Mesothelial cell of epicardium (in vitro differentiated cells): Measurements from ENCODE around the gene DUSP7. TPM values are rescaled to one million over a fixed set of nuclear protein-coding genes. Genes with fewer than 3 reads are reported as not detected.

Experiments
- DNase-seq, 2 experiments: peaks; one replicate each; pipeline ENCODE4 v3.0.0; 2021; ENCODE audit warnings: low spot score in 2 of 2; ENCODE audit not compliant: unreplicated experiment in 2 of 2
- H3K27ac Mint-ChIP-seq: 2 replicates; pipeline ENCODE4 v1.8.0; 2021; ENCODE audit warnings: mixed read lengths
- H3K27me3 Mint-ChIP-seq: 2 replicates; pipeline ENCODE4 v1.8.0; 2021; ENCODE audit warnings: low read depth, mixed read lengths
- H3K36me3 Mint-ChIP-seq: 2 replicates; pipeline ENCODE4 v1.8.0; 2021; ENCODE audit warnings: mixed read lengths
- H3K4me1 Mint-ChIP-seq: 2 replicates; pipeline ENCODE4 v1.8.0; 2021; ENCODE audit warnings: mixed read lengths
- H3K4me3 Mint-ChIP-seq: 2 replicates; pipeline ENCODE4 v1.8.0; 2021; ENCODE audit warnings: mild to moderate bottlenecking, moderate library complexity, mixed read lengths
- H3K9me3 Mint-ChIP-seq: 2 replicates; pipeline ENCODE4 v1.8.0; 2021; ENCODE audit warnings: mixed read lengths
- total RNA-seq: library from RNA; stranded (reverse); gene quantifications from 3 replicates; pipeline ENCODE4 v1.2.1, GENCODE V29; 2021
- TF ChIP-seq, protein P1 (sequence below): fragments of 200-600 bp; sonication (generic); IDR thresholded peaks from one replicate; pipeline ENCODE4 v1.5.0; 2021; ENCODE audit warnings: antibody characterized with exemption; ENCODE audit not compliant: unreplicated experiment

Gene DUSP7
- total RNA-seq, 1 donor from 2014 or later: 32.2 TPM

DNA sequence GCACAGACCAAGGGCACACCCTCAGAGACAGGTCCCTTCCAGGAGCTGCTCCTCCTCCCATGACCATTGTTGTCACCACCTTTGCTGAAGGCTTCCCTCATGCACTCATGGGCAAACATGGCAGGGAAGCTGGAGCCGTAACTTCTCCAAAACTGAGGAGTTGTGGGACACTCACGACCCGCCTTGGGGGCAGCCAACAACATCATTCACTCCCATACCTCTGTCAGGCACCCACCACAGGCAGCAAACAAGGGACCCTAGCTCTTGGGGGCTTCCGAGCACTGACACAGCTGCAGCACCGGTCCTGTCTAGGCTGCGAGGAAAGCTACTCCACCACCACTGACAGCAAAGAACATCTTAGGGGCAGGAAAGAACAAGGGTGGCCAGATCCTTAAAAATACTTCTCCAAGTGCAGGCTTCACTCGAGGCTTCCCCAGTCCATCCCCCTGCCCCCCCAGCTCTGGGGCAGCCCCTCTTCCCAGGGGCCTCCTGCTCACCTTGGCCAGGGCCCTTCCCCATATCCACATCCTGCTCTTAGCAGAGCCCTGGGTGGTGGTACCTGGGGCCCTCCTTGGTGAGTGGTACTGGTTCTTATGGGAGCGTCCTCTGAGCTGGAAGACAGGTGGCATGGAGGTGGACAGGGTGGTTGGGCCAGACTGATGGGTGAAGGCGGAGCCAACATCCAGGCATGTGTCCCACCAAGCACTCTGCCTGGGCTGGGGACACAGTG is 28.0 kb upstream of the DUSP7 start:
- no peaks in the 10 kb centered on the region for H3K27me3 Mint-ChIP-seq
- no peak for DNase-seq
- TF ChIP-seq, protein P1, sequence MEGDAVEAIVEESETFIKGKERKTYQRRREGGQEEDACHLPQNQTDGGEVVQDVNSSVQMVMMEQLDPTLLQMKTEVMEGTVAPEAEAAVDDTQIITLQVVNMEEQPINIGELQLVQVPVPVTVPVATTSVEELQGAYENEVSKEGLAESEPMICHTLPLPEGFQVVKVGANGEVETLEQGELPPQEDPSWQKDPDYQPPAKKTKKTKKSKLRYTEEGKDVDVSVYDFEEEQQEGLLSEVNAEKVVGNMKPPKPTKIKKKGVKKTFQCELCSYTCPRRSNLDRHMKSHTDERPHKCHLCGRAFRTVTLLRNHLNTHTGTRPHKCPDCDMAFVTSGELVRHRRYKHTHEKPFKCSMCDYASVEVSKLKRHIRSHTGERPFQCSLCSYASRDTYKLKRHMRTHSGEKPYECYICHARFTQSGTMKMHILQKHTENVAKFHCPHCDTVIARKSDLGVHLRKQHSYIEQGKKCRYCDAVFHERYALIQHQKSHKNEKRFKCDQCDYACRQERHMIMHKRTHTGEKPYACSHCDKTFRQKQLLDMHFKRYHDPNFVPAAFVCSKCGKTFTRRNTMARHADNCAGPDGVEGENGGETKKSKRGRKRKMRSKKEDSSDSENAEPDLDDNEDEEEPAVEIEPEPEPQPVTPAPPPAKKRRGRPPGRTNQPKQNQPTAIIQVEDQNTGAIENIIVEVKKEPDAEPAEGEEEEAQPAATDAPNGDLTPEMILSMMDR: no peak
- no peaks in the 10 kb centered on the region for H3K36me3 Mint-ChIP-seq
- peak overlapping the region; percentile 56 for H3K27ac Mint-ChIP-seq
- no peak overlapping the region for H3K4me3 Mint-ChIP-seq
- H3K4me1 Mint-ChIP-seq: peaks cover 26% of the 10 kb centered on the region
- H3K9me3 Mint-ChIP-seq: no peaks in the 10 kb centered on the region

DNA sequence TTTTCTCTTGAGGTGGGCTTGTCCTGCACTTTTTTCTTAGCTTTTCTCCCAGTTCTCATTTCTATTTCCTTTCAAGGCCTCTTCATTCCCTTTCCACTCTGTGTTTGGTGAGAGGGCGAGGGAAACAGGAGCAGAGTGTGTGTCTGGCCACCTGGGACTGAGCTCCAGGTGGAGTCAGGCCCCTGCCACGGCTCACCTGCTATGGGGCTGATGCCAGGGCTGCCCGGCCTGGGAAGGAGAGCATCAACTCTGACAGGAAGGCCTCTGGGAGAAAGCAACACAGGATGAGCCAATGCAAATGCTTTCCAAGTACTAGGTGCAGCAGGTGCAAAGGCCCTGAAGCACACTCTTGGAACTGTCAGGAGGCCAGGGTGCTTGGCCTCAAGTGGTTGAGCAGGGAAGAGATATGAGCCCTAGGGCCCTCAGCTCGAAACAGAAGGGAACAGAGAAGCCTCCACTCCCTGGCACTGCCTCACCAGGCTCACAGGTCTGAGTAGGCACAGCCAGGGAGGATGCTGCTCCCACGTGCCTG is 27.3 kb upstream of the DUSP7 start:
- no peak for DNase-seq
- Mint-ChIP-seq H3K4me1 (peaks cover 22% of the 10 kb centered on the region), H3K27ac (no peak overlapping the region), H3K36me3 (no peaks in the 10 kb centered on the region), H3K27me3 (no peaks in the 10 kb centered on the region), H3K9me3 (no peaks in the 10 kb centered on the region), H3K4me3 (no peak overlapping the region)
- TF ChIP-seq, protein P1: no peak

DNA sequence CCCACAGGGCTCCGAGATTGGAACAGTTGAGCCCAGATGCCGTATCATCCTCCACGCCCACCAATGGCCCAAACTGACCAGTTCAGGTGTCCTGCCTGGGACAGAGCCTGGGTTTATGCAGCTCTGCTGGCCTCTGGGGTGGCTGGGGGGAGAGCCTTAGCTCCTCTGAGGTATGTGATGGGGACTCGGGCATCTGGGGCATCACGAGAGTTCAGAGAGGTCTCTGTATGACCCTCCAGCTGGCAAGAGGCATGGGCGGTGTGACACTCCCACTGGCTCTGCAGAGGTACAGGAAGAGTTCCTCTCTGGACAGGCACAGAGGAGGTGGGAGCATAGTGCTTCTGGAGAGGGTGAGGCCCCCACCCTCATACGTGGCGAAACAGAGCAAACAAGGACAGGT is 26.6 kb upstream of the DUSP7 start:
- no peak for DNase-seq
- Mint-ChIP-seq H3K4me3 (no peak overlapping the region), H3K27ac (no peak overlapping the region), H3K27me3 (no peaks in the 10 kb centered on the region), H3K36me3 (no peaks in the 10 kb centered on the region), H3K9me3 (no peaks in the 10 kb centered on the region), H3K4me1 (peaks cover 21% of the 10 kb centered on the region)
- TF ChIP-seq, protein P1: no peak

DNA sequence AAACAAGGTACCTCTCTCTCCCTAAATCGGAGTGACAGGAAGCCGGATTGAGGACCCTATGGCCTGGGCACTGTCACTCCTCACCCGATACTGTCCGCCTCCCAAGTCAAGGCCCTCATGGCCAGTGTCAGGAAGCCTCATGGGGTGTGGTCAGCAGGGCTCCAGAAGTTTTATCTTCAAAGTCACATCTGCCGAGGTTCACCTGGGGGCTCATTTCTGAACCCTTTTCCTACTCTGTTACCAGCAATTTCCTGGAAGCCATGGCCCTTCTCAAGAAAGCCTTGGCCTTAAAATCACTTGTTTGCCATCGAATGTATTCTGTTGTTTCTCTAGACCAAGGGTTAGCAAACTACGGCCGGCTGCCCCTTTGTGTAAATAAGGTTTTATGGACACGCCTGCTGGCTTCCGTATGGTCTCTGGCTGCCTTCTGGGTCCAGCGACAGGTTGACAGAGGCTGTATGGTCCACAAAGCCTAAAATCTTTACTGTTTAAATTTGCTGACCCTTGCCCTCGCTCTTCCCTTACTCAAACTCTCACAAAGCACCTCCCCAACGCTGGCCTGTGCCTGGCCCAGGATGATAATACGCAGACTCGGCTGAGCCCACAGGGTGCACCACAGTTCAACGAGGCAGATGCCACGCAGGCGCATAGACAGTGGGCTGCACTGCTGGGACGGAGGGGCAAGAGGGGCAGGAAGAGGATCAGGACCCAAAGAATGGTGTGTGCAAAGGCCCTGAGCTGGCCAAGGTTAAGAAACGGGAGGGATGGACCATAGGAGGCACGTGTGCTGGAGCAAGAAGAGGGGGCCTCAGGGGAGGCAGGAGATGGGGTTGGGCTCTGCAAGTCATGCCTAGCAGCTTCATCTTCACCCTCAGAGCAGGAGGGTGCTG is 24.7 kb upstream of the DUSP7 start:
- Mint-ChIP-seq H3K4me3 (no peak overlapping the region), H3K36me3 (no peaks in the 10 kb centered on the region), H3K4me1 (peaks cover 28% of the 10 kb centered on the region), H3K9me3 (no peaks in the 10 kb centered on the region), H3K27me3 (no peaks in the 10 kb centered on the region), H3K27ac (peak overlapping the region; percentile 26)
- TF ChIP-seq, protein P1: no peak
- no peak for DNase-seq

DNA sequence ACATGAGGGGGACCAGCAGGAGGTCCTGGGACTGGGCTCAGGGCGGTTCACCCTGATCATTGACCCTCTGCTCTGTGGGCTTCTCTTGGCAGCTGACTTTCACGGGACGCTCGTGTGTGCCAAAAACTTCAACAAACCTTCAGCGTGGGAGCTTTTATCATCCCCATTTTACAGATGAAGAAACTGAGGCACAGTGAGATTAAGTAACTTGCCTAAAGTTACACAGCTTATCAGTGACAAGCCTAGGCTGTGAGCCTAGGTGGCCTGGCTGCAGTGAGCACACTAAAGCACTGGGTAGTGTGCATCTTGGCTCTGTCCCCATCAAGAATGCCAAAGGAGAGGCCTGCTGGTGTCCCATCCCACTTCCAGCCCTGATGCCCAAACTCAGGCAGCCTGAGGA is 23.6 kb upstream of the DUSP7 start:
- no peaks in the 10 kb centered on the region for H3K27me3 Mint-ChIP-seq
- peaks cover 28% of the 10 kb centered on the region for H3K4me1 Mint-ChIP-seq
- TF ChIP-seq, protein P1: no peak
- no peaks in the 10 kb centered on the region for H3K9me3 Mint-ChIP-seq
- H3K36me3 Mint-ChIP-seq: no peaks in the 10 kb centered on the region
- no peak overlapping the region for H3K4me3 Mint-ChIP-seq
- no peak overlapping the region for H3K27ac Mint-ChIP-seq
- no peak for DNase-seq
